ENCODE measurements around the gene TBC1D22A. TPM values are rescaled to one million over a fixed set of nuclear protein-coding genes. Genes with fewer than 3 reads are reported as not detected.

The TBC1D22A gene
- total RNA-seq, 3 donors from 2014 or later, result 35.6 to 51.9 (median 41.8) TPM

DNA sequence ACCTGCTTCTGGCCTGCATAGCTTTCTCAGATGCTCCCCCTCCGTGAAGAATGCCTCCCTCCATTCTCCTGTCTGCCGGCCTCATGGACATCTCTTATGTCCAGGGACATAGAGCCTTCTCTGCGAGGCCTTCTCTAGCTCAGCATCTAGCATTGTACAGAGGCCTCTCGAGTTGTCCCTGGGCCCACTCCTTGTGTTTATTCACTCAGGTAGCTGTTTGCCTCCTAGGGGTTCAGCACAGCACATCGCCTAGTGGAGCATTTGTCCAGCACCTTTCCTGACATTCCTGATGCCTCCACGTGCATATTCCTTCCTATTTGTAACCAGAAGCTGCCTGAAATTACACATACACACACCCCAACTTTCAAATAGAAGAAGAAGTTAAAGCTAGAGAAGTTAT lies 101.3 kb downstream of the TBC1D22A start:
- intact Hi-C loops (cut with DNase I, micrococcal nuclease), result no loop called here
- no peak overlapping the region for H3K4me3 ChIP-seq
- peaks cover 7% of the 10 kb centered on the region for H3K4me1 ChIP-seq (ENCODE audit: low read depth)
- H3K36me3 ChIP-seq (ENCODE audit: low read depth), result no peaks in the 10 kb centered on the region
- TF ChIP-seq CTCF (IDR thresholded peaks at IDR 0.05), result no peak
- ATAC-seq, result peak; percentile 21
- DNase-seq, result no peak
- H3K9me3 ChIP-seq, result no peaks in the 10 kb centered on the region

- Histone ChIP-seq H3K4me1 (ENCODE audit: low read depth) (peaks cover 7% of the 10 kb centered on the region), H3K36me3 (ENCODE audit: low read depth) (no peaks in the 10 kb centered on the region), H3K4me3 (no peak overlapping the region), H3K9me3 (no peaks in the 10 kb centered on the region)
- ATAC-seq (peak; percentile 82), DNase-seq (no peak)
- TF ChIP-seq CTCF (IDR thresholded peaks at IDR 0.05), result no peak
- intact Hi-C loops (cut with DNase I, micrococcal nuclease), result no loop called here
Observed at GRCh38 chr22:46864314-46865051, 102.0 kb downstream of the TBC1D22A start.

- no peaks in the 10 kb centered on the region for H3K9me3 ChIP-seq
- no peak overlapping the region for H3K4me3 ChIP-seq
- intact Hi-C loops (cut with DNase I, micrococcal nuclease), result no loop called here
- ATAC-seq, result peak; percentile 71
- no peak for TF ChIP-seq CTCF (IDR thresholded peaks at IDR 0.05)
- H3K36me3 ChIP-seq (ENCODE audit: low read depth), result no peaks in the 10 kb centered on the region
- peak in 2 of 3 donors; percentile 36 to 42 for DNase-seq
- peaks cover 7% of the 10 kb centered on the region for H3K4me1 ChIP-seq (ENCODE audit: low read depth)
Observed at GRCh38 chr22:46865052-46865434, 102.6 kb downstream of the TBC1D22A start.

GRCh38 chr22:46865642-46866041 lies 103.2 kb downstream of the TBC1D22A start:
- intact Hi-C loops (cut with DNase I, micrococcal nuclease), result no loop called here
- DNase-seq, result no peak
- H3K4me3 ChIP-seq, result no peak overlapping the region
- peaks cover 7% of the 10 kb centered on the region for H3K4me1 ChIP-seq (ENCODE audit: low read depth)
- no peaks in the 10 kb centered on the region for H3K36me3 ChIP-seq (ENCODE audit: low read depth)
- no peak for TF ChIP-seq CTCF (IDR thresholded peaks at IDR 0.05)
- no peak for ATAC-seq
- no peaks in the 10 kb centered on the region for H3K9me3 ChIP-seq

GRCh38 chr22:46866591-46866990 lies 104.1 kb downstream of the TBC1D22A start:
- TF ChIP-seq CTCF (IDR thresholded peaks at IDR 0.05), result no peak
- no peak overlapping the region for H3K4me3 ChIP-seq
- H3K9me3 ChIP-seq, result no peaks in the 10 kb centered on the region
- H3K4me1 ChIP-seq (ENCODE audit: low read depth), result peaks cover 7% of the 10 kb centered on the region
- DNase-seq (no peak), ATAC-seq (no peak)
- intact Hi-C loops (cut with DNase I, micrococcal nuclease), result no loop called here
- no peaks in the 10 kb centered on the region for H3K36me3 ChIP-seq (ENCODE audit: low read depth)
